K562 (cell line): ENCODE measurements around the gene LMF2. TPM values are rescaled to one million over a fixed set of nuclear protein-coding genes. Genes with fewer than 3 reads are reported as not detected.
"Not testable (repeated sequence)": the region's sequence is repeated elsewhere in the genome, so short reads cannot be mapped to it uniquely, and the experiment has no call there.

Source experiments
- ATAC-seq: fragments of 200-7000 bp; cut with Tn5 transposase; 3 replicates; pipeline ENCODE4 v1.9.1; 2020; ENCODE audit warnings: moderate library complexity
- BruUV-seq: library from RNA; stranded (reverse); fragments of 400-500 nt; replicated peaks from 2 replicates; lab custom pipeline; 2021; lab: Mats Ljungman, UMichigan
- CTCF ChIA-PET: fragments of 300-600 bp; formaldehyde crosslinking; extraction: SDS; loops from one replicate; lab custom pipeline; 2021; ENCODE audit warnings: low intra/inter-chr PET ratio; lab: Yijun Ruan, JAX
- POLR2A ChIA-PET: fragments of 300-600, 350-650 bp; sonication (Branson Sonifier 250); formaldehyde crosslinking; extraction: SDS; loops from one replicate; lab custom pipeline; 2021; ENCODE audit warnings: antibody characterized with exemption, inconsistent platforms; lab: Yijun Ruan, JAX
- DNase-seq, 4 experiments: peaks; one replicate each; pipeline versions ENCODE4 v3.0.0 to v3.0.0-alpha.2; 2011 to 2018; ENCODE audit warnings: low spot score in 3 of 4, mixed read lengths in 3 of 4; ENCODE audit errors: extremely low read depth in 1 of 4
- FAIRE-seq: peaks from 2 replicates; lab custom pipeline; 2011; peaks lifted over from hg19 to GRCh38; lab: Jason Lieb, UNC
- H2AFZ ChIP-seq: 2 replicates; pipeline ENCODE4 v1.6.0; 2011; ENCODE audit warnings: low read depth, low read length, control low read depth, inconsistent platforms
- H3K27ac ChIP-seq: fragments of 200-600 bp; 3 replicates; pipeline ENCODE4 v1.8.0; 2011; ENCODE audit warnings: low read depth, mild to moderate bottlenecking, control low read depth, inconsistent platforms, low read length, moderate library complexity, mixed read lengths; ENCODE audit errors: extremely low read depth
- H3K27me3 ChIP-seq, 2 experiments: fragments of 300-600 bp in 1 of 2; 2 replicates in 1 of 2; 3 replicates in 1 of 2; pipeline versions ENCODE4 v1.6.0 to v1.8.0; 2011; ENCODE audit warnings: inconsistent platforms in 2 of 2, low read length in 2 of 2, mild to moderate bottlenecking in 1 of 2, mixed read lengths in 1 of 2, moderate library complexity in 1 of 2; ENCODE audit not compliant: control insufficient read depth in 2 of 2, insufficient read depth in 2 of 2
- H3K36me3 ChIP-seq: fragments of 300-600 bp; 3 replicates; pipeline ENCODE4 v1.8.0; 2011; ENCODE audit warnings: mild to moderate bottlenecking, low read length, inconsistent platforms; ENCODE audit not compliant: control insufficient read depth, insufficient read depth
- H3K4me1 ChIP-seq, 2 experiments: fragments of 200-600 bp in 1 of 2; replicated peaks in 1 of 2; 2 replicates in 1 of 2; 3 replicates in 1 of 2; pipeline versions ENCODE4 v1.5.1 to v1.8.0; 2011; ENCODE audit warnings: inconsistent platforms in 2 of 2, low read length in 2 of 2, mild to moderate bottlenecking in 1 of 2, mixed read lengths in 1 of 2, moderate library complexity in 1 of 2; ENCODE audit not compliant: control insufficient read depth in 2 of 2, insufficient read depth in 2 of 2
- H3K4me2 ChIP-seq: 2 replicates; pipeline ENCODE4 v1.6.1; 2011; ENCODE audit warnings: low read length, control low read depth, inconsistent platforms, mixed read lengths; ENCODE audit not compliant: insufficient read depth
- H3K4me3 ChIP-seq: fragments of 200-600 bp; sonication (generic), shearing (Covaris generic); 2 replicates; pipeline ENCODE4 v1.5.1; 2016; ENCODE audit warnings: control low read depth, inconsistent platforms
- H3K79me2 ChIP-seq: fragments of 200-600 bp; 3 replicates; pipeline ENCODE4 v1.8.0; 2011; ENCODE audit warnings: low read length, inconsistent platforms; ENCODE audit not compliant: control insufficient read depth, insufficient read depth
- H3K9ac ChIP-seq, 2 experiments: 2 replicates each; pipeline versions ENCODE4 v1.6.0 to v1.6.1; 2011; ENCODE audit warnings: low read depth in 2 of 2, low read length in 2 of 2, control low read depth in 1 of 2, inconsistent platforms in 1 of 2, mild to moderate bottlenecking in 1 of 2, mixed read lengths in 1 of 2; ENCODE audit not compliant: insufficient read depth in 1 of 2
- H3K9me1 ChIP-seq: one replicate; pipeline ENCODE4 v1.6.0; 2011; ENCODE audit warnings: inconsistent platforms, mild to moderate bottlenecking, low read length, moderate library complexity; ENCODE audit not compliant: control insufficient read depth, insufficient read depth
- H3K9me3 ChIP-seq: replicated peaks from 2 replicates; pipeline ENCODE4 v1.5.1; 2011; ENCODE audit warnings: low read depth, low read length, inconsistent platforms; ENCODE audit not compliant: control insufficient read depth, insufficient read depth
- H4K20me1 ChIP-seq: replicated peaks from 2 replicates; pipeline ENCODE4 v1.6.1; 2011; ENCODE audit warnings: low read length, inconsistent platforms, mixed read lengths; ENCODE audit not compliant: control insufficient read depth, insufficient read depth
- C11orf30 ChIP-seq: fragments of 450-650 bp; IDR thresholded peaks from 2 replicates; pipeline ENCODE4 v1.6.1; 2016; ENCODE audit warnings: low read depth, mild to moderate bottlenecking
- RBFOX2 ChIP-seq: fragments of 200-400 bp; formaldehyde crosslinking; IDR thresholded peaks from 2 replicates; pipeline ENCODE4 v1.6.1; 2017; ENCODE audit warnings: low read depth, mild to moderate bottlenecking, low read length, moderate library complexity
- SAP30 ChIP-seq: fragments of 200-600 bp; sonication (generic); IDR thresholded peaks from 2 replicates; pipeline ENCODE4 v1.6.1; 2012; ENCODE audit warnings: borderline replicate concordance, low read depth, mild to moderate bottlenecking, moderate library complexity, low read length, control low read depth, inconsistent platforms; ENCODE audit not compliant: insufficient read depth, poor library complexity, severe bottlenecking
- ZNF121 ChIP-seq: sonication (generic); formaldehyde crosslinking; conservative IDR thresholded peaks from 2 replicates; pipeline ENCODE4 v1.8.0; 2022; ENCODE audit warnings: missing genetic modification reagents
- ZNF175 ChIP-seq: fragments of 200-800 bp; sonication (Bioruptor generic); IDR thresholded peaks from 2 replicates; pipeline ENCODE4 v1.6.1; 2016; ENCODE audit warnings: low read depth, mild to moderate bottlenecking, missing genetic modification characterization, missing compliant biosample characterization
- WGBS: fragments of 100-300 bp; shearing (Covaris generic); methylation state at CpG from one replicate; pipeline ENCODE4 v1.1.6; 2016; ENCODE audit warnings: low coverage, mixed read lengths; ENCODE audit not compliant: insufficient coverage; ENCODE audit errors: missing lambda C conversion rate; 5-methylcytosine and 5-hydroxymethylcytosine counted together
- in situ Hi-C: fragments of 300-500 bp; cut with MboI; formaldehyde crosslinking; loops from 4 replicates; pipeline ENCODE4 v1.15.0; 2018; ENCODE audit warnings: inconsistent platforms, mixed read lengths
- intact Hi-C: fragments of 100-400 bp; cut with micrococcal nuclease; formaldehyde crosslinking; loops from 2 replicates; pipeline ENCODE4 v1.14.2; 2022
- polyA plus RNA-seq, 8 experiments: library from polyadenylated mRNA; depleted of rRNA in 4 of 8; stranded (reverse) in 5 of 8; unstranded in 3 of 8; fragments of >200 nt; fragmentation: Nextera tagmentation in 2 of 8; fragmentation: Illumina TruSeq in 1 of 8; extraction: Ambion mirVana in 2 of 8; extraction: Trizol in 1 of 8; gene quantifications; 2 replicates each; pipeline versions ENCODE4 v1.2.1 to v1.2.3, GENCODE V29; 2011 to 2014; ENCODE audit warnings: inconsistent platforms in 1 of 8, missing spikeins in 1 of 8
- total RNA-seq, 7 experiments: library from RNA; depleted of rRNA in 6 of 7; stranded (reverse); fragments of >200 nt in 6 of 7; fragmentation: Illumina TruSeq in 2 of 7; extraction: Trizol in 2 of 7; gene quantifications; 2 replicates each; pipeline versions ENCODE4 v1.2.1 to v1.2.3, GENCODE V29; 2011 to 2021; ENCODE audit warnings: low replicate concordance in 1 of 7

LMF2 gene
- total and polyA plus RNA-seq, 9 of the 15 experiments (the other 6 are each of a cell fraction or from before 2014, with no cell fraction given) = 0.08 to 37.1 (median 7.6) TPM

DNA sequence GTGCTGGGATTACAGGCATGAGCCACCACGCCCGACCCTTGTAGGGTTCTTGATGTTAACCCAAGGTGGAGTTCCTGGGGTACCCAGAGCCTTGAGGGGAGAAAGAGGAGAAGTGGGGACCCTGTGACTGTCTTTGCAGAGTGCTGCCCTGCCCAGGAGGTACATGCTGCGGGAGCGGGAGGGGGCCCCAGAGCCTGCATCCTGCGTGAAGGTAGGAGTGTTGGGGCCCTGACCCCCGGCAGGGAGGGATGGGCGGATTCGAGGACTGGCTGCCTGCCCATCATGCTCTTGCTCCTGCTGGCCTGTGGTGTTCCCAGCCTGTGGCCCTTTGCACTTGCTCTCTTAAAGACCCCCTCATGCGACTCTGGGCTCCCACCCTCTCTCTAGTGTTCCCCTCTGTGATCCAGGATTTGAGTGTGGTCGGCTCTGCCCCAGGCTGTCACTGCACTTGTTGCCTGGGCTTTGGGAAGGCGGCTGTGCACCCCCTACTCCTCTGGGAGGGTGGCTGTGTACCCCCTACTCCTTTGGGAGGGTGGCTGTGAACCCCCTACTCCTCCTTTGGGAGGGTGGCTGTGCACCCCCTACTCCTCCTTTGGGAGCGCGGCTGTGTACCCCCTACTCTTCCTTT, 13.4 kb upstream of the LMF2 start:
- H3K9ac ChIP-seq = no peak overlapping the region
- H3K27me3 ChIP-seq = no peaks in the 10 kb centered on the region
- H3K4me2 ChIP-seq = no peak overlapping the region
- BruUV-seq = no TSS peak
- H3K9me1 ChIP-seq = no peaks in the 10 kb centered on the region
- H4K20me1 ChIP-seq = peaks cover 12% of the 10 kb centered on the region; the same call in 1 of the 2 replicates
- DNase-seq (no peak), FAIRE-seq (no peak), ATAC-seq (no peak)
- H3K36me3 ChIP-seq = peaks cover 77% of the 10 kb centered on the region; the same call in 1 of the 3 replicates
- ChIA-PET POLR2A (interaction anchor here (0.8 to 5.3 kb wide), 2 partner anchors 11 to 49 kb away, joined by 3 to 65 read pairs; partner anchors contain the start of genes LMF2 and NCAPH2), CTCF (no interaction called here)
- WGBS = 93% methylated on average over 3 of the region's 13 CpGs
- no peak overlapping the region for H3K27ac ChIP-seq
- peaks cover 25% of the 10 kb centered on the region for H3K79me2 ChIP-seq
- H3K4me3 ChIP-seq = no peak overlapping the region
- intact Hi-C loops = no loop called here
- no peaks in the 10 kb centered on the region for H3K9me3 ChIP-seq
- in situ Hi-C loops = loop anchor here (5.0 kb wide), 1 partner anchor 46 kb away; no protein-coding TSS in a partner anchor
- H2AFZ ChIP-seq = no peak overlapping the region
- TF ChIP-seq C11orf30 (no peak), ZNF175 (CRISPR knock-in tag) (no peak), SAP30 (no peak), RBFOX2 (peak; percentile 8; the same call in 1 of the 2 replicates)
- peaks cover 0 to 33% of the 10 kb centered on the region in 2 experiments; a peak in 3 of 5 replicates for H3K4me1 ChIP-seq

DNA sequence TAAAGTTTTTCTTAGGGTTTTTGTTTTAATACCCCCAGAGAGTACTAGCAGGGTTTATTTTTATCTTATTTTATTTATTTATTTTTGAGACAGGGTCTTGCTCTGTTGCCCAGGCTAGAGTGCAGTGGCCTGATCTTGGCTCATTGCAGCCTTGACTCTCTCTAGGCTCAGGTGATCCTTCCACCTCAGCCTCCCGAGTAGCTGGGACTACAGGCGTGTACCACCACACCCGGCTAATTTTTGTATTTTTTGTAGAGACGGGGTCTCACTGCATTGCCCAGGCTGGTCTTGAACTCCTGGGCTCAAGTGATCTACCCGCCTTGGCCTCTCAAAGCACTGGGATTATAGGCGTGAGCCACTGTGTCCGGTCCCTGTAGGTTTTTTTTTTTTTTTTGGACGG, 12.7 kb upstream of the LMF2 start:
- H2AFZ ChIP-seq, H3K9me3 ChIP-seq, ATAC-seq, H3K27me3 ChIP-seq, DNase-seq, FAIRE-seq, H3K4me3 ChIP-seq, CTCF ChIA-PET, BruUV-seq, H3K27ac ChIP-seq, intact Hi-C loops, H3K9me1 ChIP-seq, POLR2A ChIA-PET, H3K9ac ChIP-seq, H3K4me2 ChIP-seq: not testable (repeated sequence)
- Histone ChIP-seq H3K79me2 (peaks cover 26% of the 10 kb centered on the region), H3K4me1 (peaks cover 0 to 25% of the 10 kb centered on the region in 2 experiments; a peak in 3 of 5 replicates), H4K20me1 (peaks cover 12% of the 10 kb centered on the region; the same call in 1 of the 2 replicates), H3K36me3 (peaks cover 80% of the 10 kb centered on the region; the same call in 1 of the 3 replicates)
- peak; percentile 77 for TF ChIP-seq ZNF121 (CRISPR knock-in tag)
- 97% methylated on average over 6 of the region's 8 CpGs for WGBS
- in situ Hi-C loops = loop anchor here (5.0 kb wide), 1 partner anchor 47 kb away; no protein-coding TSS in a partner anchor
